GM23338 (cell line): ENCODE results near the gene TNS3. TPM values are rescaled to one million over a fixed set of nuclear protein-coding genes. Genes with fewer than 3 reads are reported as not detected.
A peak's percentile ranks its signal among the peaks of the same experiment; 100 is the strongest.

Experiments used
- ATAC-seq: fragments of 200-7000 bp; cut with Tn5 transposase; 3 replicates; pipeline ENCODE4 v1.9.1; 2020
- DNase-seq: peaks from one replicate; pipeline ENCODE4 v3.0.0-alpha.2; 2015; ENCODE audit warnings: low spot score
- H2AFZ ChIP-seq: fragments of 200-600 bp; sonication (generic); 2 replicates; pipeline ENCODE4 v1.8.0; 2016; ENCODE audit warnings: antibody characterized with exemption, mild to moderate bottlenecking, moderate library complexity
- H3F3A ChIP-seq: fragments of 200-600 bp; sonication (generic); replicated peaks from 2 replicates; pipeline ENCODE4 v1.8.0; 2017; ENCODE audit warnings: antibody characterized with exemption, mixed run types, low read depth
- H3K27ac ChIP-seq: fragments of 200-600 bp; sonication (generic); 2 replicates; pipeline ENCODE4 v1.6.1; 2016; ENCODE audit warnings: low read depth
- H3K27me3 ChIP-seq: fragments of 200-600 bp; sonication (generic); 2 replicates; pipeline ENCODE4 v1.8.0; 2016; ENCODE audit warnings: mild to moderate bottlenecking, mixed run types, moderate library complexity; ENCODE audit not compliant: insufficient read depth
- H3K36me3 ChIP-seq: fragments of 200-600 bp; sonication (generic); 2 replicates; pipeline ENCODE4 v1.8.0; 2016; ENCODE audit warnings: mild to moderate bottlenecking; ENCODE audit not compliant: insufficient read depth
- H3K4me1 ChIP-seq: fragments of 200-600 bp; sonication (generic); 2 replicates; pipeline ENCODE4 v1.8.0; 2016; ENCODE audit warnings: mild to moderate bottlenecking, moderate library complexity; ENCODE audit not compliant: insufficient read depth
- H3K4me2 ChIP-seq: fragments of 200-600 bp; sonication (generic); 2 replicates; pipeline ENCODE4 v1.7.1; 2017; ENCODE audit warnings: mixed run types
- H3K4me3 ChIP-seq: fragments of 200-600 bp; sonication (generic); 2 replicates; pipeline ENCODE4 v1.6.1; 2016; ENCODE audit warnings: mixed run types
- H3K79me2 ChIP-seq: fragments of 200-600 bp; sonication (generic); replicated peaks from 2 replicates; pipeline ENCODE4 v1.8.0; 2017; ENCODE audit warnings: mild to moderate bottlenecking; ENCODE audit not compliant: insufficient read depth
- H3K9me2 ChIP-seq: fragments of 200-600 bp; sonication (generic); 2 replicates; pipeline ENCODE4 v1.8.0; 2017; ENCODE audit not compliant: insufficient read depth
- H4K20me1 ChIP-seq: fragments of 200-600 bp; sonication (generic); replicated peaks from 2 replicates; pipeline ENCODE4 v1.8.0; 2017; ENCODE audit warnings: mild to moderate bottlenecking; ENCODE audit not compliant: insufficient read depth
- H3K27ac Mint-ChIP-seq: 2 replicates; pipeline ENCODE4 v1.8.0; 2020; ENCODE audit warnings: inconsistent platforms, mild to moderate bottlenecking, moderate library complexity, mixed read lengths
- H3K27me3 Mint-ChIP-seq: 3 replicates; pipeline ENCODE4 v1.8.0; 2022; ENCODE audit warnings: low read depth, mild to moderate bottlenecking, moderate library complexity, mixed read lengths, inconsistent platforms; ENCODE audit not compliant: insufficient read depth, poor library complexity
- H3K36me3 Mint-ChIP-seq: 3 replicates; pipeline ENCODE4 v1.8.0; 2021; ENCODE audit warnings: low read depth, mild to moderate bottlenecking, inconsistent platforms, moderate library complexity, mixed read lengths
- H3K4me1 Mint-ChIP-seq: 3 replicates; pipeline ENCODE4 v1.8.0; 2020; ENCODE audit warnings: mild to moderate bottlenecking, inconsistent platforms, mixed read lengths
- H3K4me3 Mint-ChIP-seq: 3 replicates; pipeline ENCODE4 v1.8.0; 2021; ENCODE audit warnings: moderate library complexity, mild to moderate bottlenecking, inconsistent platforms, mixed read lengths
- H3K9me3 Mint-ChIP-seq: 3 replicates; pipeline ENCODE4 v1.8.0; 2020; ENCODE audit warnings: moderate library complexity, mild to moderate bottlenecking, inconsistent platforms, mixed read lengths
- CREB1 ChIP-seq: fragments of 250-450 bp; sonication (Bioruptor Pico); IDR thresholded peaks from 2 replicates; pipeline ENCODE4 v1.5.0; 2020; ENCODE audit warnings: low read depth, mild to moderate bottlenecking, moderate library complexity
- EZH2phosphoT487 ChIP-seq: fragments of 200-600 bp; sonication (generic); IDR thresholded peaks from one replicate; pipeline ENCODE4 v1.8.1; 2018; ENCODE audit warnings: antibody characterized with exemption; ENCODE audit not compliant: unreplicated experiment
- JUNB ChIP-seq: IDR thresholded peaks from one replicate; pipeline ENCODE4 v1.6.1; 2016; ENCODE audit warnings: antibody characterized with exemption; ENCODE audit not compliant: unreplicated experiment
- POLR2AphosphoS5 ChIP-seq: IDR thresholded peaks from 2 replicates; pipeline ENCODE4 v1.6.1; 2016; ENCODE audit warnings: antibody characterized with exemption, low read depth
- STAT1 ChIP-seq: IDR thresholded peaks from one replicate; pipeline ENCODE4 v1.6.1; 2016; ENCODE audit warnings: antibody characterized with exemption; ENCODE audit not compliant: unreplicated experiment
- ZNF114 ChIP-seq: fragments of 250-450 bp; sonication (Bioruptor Pico); IDR thresholded peaks from 2 replicates; pipeline ENCODE4 v1.5.0; 2020; ENCODE audit warnings: mild to moderate bottlenecking, moderate library complexity
- ZNF331 ChIP-seq: fragments of 250-450 bp; sonication (Bioruptor Pico); IDR thresholded peaks from 2 replicates; pipeline ENCODE4 v1.5.0; 2020; ENCODE audit warnings: low read depth, mild to moderate bottlenecking, moderate library complexity
- polyA plus RNA-seq: library from polyadenylated mRNA; unstranded; fragments of >200 nt; fragmentation: Nextera tagmentation; extraction: Ambion mirVana; gene quantifications from 2 replicates; pipeline ENCODE4 v1.2.1, GENCODE V29; 2016
- total RNA-seq: library from RNA; depleted of rRNA; stranded (reverse); fragments of >200 nt; shearing (Covaris generic); gene quantifications from 2 replicates; pipeline ENCODE4 v1.2.3, GENCODE V29; 2014
- TF ChIP-seq, protein P1 (sequence below): fragments of 250-450 bp; sonication (Bioruptor Pico); IDR thresholded peaks from 2 replicates; pipeline ENCODE4 v1.5.0; 2020; ENCODE audit warnings: mild to moderate bottlenecking, moderate library complexity
- TF ChIP-seq, protein P2 (sequence below): IDR thresholded peaks from 2 replicates; pipeline ENCODE4 v1.6.1; 2016; ENCODE audit warnings: antibody characterized with exemption

TNS3 gene
- total and polyA plus RNA-seq, 2 experiments from 2014 or later: 6.2 to 28.7 TPM

DNA sequence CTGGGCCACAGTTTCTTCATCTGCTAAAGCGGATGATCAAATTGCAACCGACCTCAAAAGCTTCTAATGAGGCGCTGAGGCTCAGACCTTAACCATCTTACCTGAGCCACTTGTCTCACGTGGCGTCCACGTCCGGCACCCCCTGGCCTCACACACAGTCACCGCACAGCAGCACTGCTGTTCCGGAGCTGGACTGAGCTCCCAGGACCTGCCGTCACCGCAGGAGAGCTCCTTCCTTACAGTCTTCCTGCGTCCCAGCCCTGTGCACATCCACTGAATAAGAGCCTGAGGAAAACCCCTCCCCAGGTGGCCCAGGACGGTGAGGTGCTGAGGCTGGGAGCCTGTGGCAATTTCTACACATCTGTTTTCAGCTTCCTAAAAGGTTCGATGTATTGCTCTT is 35.7 kb downstream of the TNS3 start (continued):
- TF ChIP-seq, protein P1, sequence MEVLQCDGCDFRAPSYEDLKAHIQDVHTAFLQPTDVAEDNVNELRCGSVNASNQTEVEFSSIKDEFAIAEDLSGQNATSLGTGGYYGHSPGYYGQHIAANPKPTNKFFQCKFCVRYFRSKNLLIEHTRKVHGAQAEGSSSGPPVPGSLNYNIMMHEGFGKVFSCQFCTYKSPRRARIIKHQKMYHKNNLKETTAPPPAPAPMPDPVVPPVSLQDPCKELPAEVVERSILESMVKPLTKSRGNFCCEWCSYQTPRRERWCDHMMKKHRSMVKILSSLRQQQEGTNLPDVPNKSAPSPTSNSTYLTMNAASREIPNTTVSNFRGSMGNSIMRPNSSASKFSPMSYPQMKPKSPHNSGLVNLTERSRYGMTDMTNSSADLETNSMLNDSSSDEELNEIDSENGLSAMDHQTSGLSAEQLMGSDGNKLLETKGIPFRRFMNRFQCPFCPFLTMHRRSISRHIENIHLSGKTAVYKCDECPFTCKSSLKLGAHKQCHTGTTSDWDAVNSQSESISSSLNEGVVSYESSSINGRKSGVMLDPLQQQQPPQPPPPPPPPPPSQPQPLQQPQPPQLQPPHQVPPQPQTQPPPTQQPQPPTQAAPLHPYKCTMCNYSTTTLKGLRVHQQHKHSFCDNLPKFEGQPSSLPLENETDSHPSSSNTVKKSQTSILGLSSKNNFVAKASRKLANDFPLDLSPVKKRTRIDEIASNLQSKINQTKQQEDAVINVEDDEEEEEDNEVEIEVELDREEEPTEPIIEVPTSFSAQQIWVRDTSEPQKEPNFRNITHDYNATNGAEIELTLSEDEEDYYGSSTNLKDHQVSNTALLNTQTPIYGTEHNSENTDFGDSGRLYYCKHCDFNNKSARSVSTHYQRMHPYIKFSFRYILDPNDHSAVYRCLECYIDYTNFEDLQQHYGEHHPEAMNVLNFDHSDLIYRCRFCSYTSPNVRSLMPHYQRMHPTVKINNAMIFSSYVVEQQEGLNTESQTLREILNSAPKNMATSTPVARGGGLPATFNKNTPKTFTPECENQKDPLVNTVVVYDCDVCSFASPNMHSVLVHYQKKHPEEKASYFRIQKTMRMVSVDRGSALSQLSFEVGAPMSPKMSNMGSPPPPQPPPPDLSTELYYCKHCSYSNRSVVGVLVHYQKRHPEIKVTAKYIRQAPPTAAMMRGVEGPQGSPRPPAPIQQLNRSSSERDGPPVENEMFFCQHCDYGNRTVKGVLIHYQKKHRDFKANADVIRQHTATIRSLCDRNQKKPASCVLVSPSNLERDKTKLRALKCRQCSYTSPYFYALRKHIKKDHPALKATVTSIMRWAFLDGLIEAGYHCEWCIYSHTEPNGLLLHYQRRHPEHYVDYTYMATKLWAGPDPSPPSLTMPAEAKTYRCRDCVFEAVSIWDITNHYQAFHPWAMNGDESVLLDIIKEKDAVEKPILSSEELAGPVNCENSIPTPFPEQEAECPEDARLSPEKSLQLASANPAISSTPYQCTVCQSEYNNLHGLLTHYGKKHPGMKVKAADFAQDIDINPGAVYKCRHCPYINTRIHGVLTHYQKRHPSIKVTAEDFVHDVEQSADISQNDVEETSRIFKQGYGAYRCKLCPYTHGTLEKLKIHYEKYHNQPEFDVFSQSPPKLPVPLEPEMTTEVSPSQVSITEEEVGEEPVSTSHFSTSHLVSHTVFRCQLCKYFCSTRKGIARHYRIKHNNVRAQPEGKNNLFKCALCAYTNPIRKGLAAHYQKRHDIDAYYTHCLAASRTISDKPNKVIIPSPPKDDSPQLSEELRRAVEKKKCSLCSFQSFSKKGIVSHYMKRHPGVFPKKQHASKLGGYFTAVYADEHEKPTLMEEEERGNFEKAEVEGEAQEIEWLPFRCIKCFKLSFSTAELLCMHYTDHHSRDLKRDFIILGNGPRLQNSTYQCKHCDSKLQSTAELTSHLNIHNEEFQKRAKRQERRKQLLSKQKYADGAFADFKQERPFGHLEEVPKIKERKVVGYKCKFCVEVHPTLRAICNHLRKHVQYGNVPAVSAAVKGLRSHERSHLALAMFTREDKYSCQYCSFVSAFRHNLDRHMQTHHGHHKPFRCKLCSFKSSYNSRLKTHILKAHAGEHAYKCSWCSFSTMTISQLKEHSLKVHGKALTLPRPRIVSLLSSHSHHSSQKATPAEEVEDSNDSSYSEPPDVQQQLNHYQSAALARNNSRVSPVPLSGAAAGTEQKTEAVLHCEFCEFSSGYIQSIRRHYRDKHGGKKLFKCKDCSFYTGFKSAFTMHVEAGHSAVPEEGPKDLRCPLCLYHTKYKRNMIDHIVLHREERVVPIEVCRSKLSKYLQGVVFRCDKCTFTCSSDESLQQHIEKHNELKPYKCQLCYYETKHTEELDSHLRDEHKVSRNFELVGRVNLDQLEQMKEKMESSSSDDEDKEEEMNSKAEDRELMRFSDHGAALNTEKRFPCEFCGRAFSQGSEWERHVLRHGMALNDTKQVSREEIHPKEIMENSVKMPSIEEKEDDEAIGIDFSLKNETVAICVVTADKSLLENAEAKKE (CRISPR knock-in tag): no peak
- no peak for TF ChIP-seq EZH2phosphoT487
- no peak for TF ChIP-seq ZNF331 (CRISPR knock-in tag)
- TF ChIP-seq CREB1 (CRISPR knock-in tag): no peak
- TF ChIP-seq, protein P2, sequence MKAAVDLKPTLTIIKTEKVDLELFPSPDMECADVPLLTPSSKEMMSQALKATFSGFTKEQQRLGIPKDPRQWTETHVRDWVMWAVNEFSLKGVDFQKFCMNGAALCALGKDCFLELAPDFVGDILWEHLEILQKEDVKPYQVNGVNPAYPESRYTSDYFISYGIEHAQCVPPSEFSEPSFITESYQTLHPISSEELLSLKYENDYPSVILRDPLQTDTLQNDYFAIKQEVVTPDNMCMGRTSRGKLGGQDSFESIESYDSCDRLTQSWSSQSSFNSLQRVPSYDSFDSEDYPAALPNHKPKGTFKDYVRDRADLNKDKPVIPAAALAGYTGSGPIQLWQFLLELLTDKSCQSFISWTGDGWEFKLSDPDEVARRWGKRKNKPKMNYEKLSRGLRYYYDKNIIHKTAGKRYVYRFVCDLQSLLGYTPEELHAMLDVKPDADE: no peak
- TF ChIP-seq POLR2AphosphoS5: no peak
- TF ChIP-seq STAT1: no peak

DNA sequence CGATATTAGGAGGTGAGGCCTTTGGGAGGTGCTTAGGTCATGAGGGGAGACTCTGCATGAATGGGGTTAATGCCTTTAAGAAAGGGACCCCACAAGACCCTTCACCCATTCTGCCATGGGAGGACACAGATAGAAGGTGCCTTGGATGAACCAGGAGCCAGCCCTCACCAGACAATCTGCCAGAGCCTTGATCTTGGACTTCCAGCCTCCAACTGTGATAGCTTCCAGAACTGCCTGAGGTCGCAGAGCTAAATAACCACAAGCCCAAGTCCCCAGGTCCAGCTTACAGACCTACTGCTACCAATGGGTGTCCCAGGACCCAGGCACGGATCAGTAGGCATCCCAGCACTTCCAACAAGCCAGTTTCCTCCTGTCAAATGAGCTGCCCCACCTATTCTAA is 37.5 kb downstream of the TNS3 start:
- Histone ChIP-seq H3F3A (no peaks in the 10 kb centered on the region), H3K27ac (no peak overlapping the region), H3K79me2 (peaks cover 11% of the 10 kb centered on the region; the same call in 1 of the 2 replicates), H3K27me3 (no peaks in the 10 kb centered on the region), H3K36me3 (no peaks in the 10 kb centered on the region), H4K20me1 (no peaks in the 10 kb centered on the region), H3K4me3 (no peak overlapping the region), H3K9me2 (no peaks in the 10 kb centered on the region), H2AFZ (no peak overlapping the region), H3K4me2 (0 out of 2 replicates have a peak overlapping the region, but pooled peaks have one; percentile 32), H3K4me1 (peaks cover 13% of the 10 kb centered on the region)
- Mint-ChIP-seq H3K27ac (no peak overlapping the region), H3K27me3 (peaks cover 6% of the 10 kb centered on the region), H3K4me3 (no peak overlapping the region), H3K4me1 (peaks cover 31% of the 10 kb centered on the region), H3K9me3 (no peaks in the 10 kb centered on the region; the same call in 2 of the 3 replicates), H3K36me3 (no peaks in the 10 kb centered on the region; the same call in 1 of the 3 replicates)
- DNase-seq (no peak), ATAC-seq (no peak)
- TF ChIP-seq, protein P1 (CRISPR knock-in tag): no peak
- no peak for TF ChIP-seq JUNB
- TF ChIP-seq ZNF114: no peak
